HG02884 (cell line): ENCODE results near the gene PCDHB13.

ENCODE experiments used
- ATAC-seq: cut with Tn5 transposase; IDR thresholded peaks from one replicate; pipeline ENCODE4 v1.9.1; 2021; ENCODE audit warnings: mild to moderate bottlenecking, moderate library complexity; ENCODE audit not compliant: unreplicated experiment

The PCDHB13 gene

DNA sequence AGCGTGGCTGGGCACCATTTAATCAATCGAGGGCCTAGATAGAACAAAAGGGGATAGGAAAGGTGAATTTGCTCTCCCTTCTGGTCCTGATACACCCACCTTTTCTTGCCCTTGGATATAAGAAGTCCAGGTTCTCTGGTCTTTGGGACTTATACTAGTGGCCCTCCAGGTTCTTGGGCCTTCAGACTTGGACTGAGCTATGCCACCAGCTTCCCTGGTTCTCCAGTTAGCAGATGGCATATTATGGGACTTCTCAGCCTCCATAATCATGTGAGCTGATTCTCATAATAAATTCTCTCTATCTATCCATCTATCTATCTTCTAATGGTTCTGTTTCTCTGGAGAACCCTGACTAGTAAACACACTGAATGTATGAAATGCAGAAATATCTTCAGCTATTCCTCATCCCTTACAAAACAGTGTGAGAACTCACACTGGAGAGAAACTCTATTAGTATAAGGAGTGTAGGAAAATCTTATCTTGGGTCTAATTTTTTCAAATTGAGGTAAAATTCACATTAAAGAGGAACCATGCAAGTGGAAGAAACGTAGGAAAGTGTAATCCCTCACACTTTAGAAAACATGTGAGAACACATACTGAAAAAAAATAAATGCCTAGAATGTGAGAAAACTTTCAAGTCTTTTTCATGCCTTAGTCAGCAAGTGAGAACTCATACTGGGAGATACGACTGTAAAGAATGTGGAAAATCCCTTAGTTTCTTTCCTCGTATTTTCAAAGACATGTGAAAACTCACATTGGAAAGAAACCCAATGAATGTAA lies 46.9 kb downstream of the PCDHB13 start:
- ATAC-seq: no peak

DNA sequence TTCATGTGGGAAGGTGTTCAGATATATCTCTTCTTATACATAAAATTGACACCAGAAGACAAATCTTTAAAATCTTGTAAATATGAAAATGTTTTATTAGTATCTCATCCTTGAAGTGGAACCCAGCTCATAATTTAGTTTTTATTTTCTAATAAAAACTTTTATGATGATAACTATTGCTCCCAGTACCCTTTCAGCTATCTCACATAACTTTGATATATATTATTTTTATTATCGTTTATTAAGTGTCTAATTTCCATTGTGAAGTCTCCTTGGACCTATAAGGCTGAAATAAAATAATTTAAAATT lies 47.5 kb downstream of the PCDHB13 start:
- ATAC-seq: no peak
